ENCODE data around the gene EXD3.
"Not testable (repeated sequence)": the region's sequence is repeated elsewhere in the genome, so short reads cannot be mapped to it uniquely, and the experiment has no call there.

The EXD3 gene

DNA sequence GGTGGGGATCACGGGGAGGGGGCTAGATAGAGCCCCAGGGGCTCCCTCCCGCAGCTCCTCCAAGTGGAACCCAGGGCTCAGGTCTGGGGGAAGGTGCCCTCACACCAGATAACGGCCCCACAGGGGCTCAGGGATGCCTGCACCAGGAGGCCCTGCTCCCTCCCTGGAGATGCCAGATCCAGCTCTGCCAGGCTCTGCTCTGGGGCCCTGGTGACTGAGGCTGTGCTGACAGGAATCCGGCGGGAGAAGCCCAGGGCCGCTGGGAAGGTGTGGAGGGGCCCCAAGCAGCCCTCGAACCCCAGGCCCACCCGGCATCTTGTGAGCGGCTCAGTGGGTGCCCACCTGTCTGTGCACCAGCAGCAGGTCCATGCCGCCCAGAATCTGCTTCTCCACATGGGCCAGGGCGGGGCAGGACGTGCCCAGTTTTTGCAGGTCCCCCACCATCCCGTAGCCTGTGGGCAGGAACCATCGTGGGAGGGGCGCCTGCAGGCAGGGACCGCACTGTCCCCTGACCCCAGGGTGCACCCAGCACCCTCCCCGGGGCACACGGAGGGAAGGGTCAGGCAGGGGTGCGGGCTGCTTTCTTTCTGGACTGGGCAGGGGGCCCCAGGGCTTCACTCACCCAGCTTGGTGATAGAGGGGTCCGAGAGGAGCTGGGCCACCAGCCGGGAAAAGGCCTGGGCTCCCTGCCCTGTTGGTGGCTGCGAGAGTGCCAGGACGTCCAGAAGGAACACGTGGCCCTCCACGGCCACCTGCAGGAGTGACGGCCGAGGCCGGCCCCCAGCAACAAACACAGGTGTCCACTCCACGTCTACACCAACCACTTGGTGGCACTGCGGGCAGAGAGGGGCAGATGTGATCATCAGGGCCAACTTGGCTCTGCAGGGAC, 72.0 kb downstream of the EXD3 start:
- no peak overlapping the region for H3K4me3 ChIP-seq (ENCODE audit: low read depth, low read length)
- DNase-seq (ENCODE audit: low read depth), result no peak
- TF ChIP-seq, protein P1, sequence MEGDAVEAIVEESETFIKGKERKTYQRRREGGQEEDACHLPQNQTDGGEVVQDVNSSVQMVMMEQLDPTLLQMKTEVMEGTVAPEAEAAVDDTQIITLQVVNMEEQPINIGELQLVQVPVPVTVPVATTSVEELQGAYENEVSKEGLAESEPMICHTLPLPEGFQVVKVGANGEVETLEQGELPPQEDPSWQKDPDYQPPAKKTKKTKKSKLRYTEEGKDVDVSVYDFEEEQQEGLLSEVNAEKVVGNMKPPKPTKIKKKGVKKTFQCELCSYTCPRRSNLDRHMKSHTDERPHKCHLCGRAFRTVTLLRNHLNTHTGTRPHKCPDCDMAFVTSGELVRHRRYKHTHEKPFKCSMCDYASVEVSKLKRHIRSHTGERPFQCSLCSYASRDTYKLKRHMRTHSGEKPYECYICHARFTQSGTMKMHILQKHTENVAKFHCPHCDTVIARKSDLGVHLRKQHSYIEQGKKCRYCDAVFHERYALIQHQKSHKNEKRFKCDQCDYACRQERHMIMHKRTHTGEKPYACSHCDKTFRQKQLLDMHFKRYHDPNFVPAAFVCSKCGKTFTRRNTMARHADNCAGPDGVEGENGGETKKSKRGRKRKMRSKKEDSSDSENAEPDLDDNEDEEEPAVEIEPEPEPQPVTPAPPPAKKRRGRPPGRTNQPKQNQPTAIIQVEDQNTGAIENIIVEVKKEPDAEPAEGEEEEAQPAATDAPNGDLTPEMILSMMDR (IDR thresholded peaks at IDR 0.05; ENCODE audit: low read depth, low read length, missing control alignments), result no peak

GRCh38 chr9:137349471-137350033, 73.4 kb downstream of the EXD3 start:
- no peak for DNase-seq (ENCODE audit: low read depth)
- H3K4me3 ChIP-seq (ENCODE audit: low read depth, low read length), result no peak overlapping the region
- TF ChIP-seq, protein P1 (IDR thresholded peaks at IDR 0.05; ENCODE audit: low read depth, low read length, missing control alignments), result no peak

DNA sequence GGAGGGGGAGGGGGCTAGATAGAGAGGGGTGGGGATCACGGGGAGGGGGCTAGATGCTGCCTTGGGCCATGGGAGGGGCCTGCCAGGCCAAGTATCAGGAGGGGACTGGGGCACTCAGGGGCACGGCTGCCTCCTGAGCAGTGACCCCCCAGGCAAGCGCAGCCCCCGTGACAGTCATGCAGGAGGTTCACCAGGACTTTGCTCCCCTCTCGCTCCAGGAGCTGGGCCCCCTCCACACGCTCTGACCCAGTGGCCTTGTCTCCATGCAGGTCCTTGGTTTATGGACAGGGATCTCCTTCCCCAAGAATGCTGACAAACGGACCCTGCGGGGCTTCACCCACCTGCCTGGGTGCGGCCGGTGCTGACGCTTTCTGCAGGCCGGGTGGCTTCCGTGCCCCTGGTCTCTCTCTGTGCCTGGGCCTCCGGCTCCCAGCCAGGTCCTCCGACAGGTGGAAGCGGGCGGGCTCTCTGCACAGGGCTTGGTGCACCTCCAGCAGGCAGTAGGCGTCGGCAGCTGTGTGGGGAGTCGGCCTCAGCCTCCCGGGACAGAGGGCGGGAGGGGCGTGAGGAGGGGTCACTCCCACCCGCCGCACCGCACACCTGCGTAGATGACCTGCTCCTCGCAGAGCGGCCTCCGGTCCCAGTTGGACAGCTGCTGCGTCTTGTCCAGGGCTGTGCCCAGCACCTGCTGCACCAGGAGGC, 74.0 kb downstream of the EXD3 start:
- DNase-seq (ENCODE audit: low read depth), result no peak
- TF ChIP-seq, protein P1 (IDR thresholded peaks at IDR 0.05; ENCODE audit: low read depth, low read length, missing control alignments), result no peak
- H3K4me3 ChIP-seq (ENCODE audit: low read depth, low read length), result no peak overlapping the region

- no peak for DNase-seq (ENCODE audit: low read depth)
- no peak overlapping the region for H3K4me3 ChIP-seq (ENCODE audit: low read depth, low read length)
- TF ChIP-seq, protein P1 (IDR thresholded peaks at IDR 0.05; ENCODE audit: low read depth, low read length, missing control alignments), result no peak
Measured at GRCh38 chr9:137347928-137348327, 75.0 kb downstream of the EXD3 start.

DNA sequence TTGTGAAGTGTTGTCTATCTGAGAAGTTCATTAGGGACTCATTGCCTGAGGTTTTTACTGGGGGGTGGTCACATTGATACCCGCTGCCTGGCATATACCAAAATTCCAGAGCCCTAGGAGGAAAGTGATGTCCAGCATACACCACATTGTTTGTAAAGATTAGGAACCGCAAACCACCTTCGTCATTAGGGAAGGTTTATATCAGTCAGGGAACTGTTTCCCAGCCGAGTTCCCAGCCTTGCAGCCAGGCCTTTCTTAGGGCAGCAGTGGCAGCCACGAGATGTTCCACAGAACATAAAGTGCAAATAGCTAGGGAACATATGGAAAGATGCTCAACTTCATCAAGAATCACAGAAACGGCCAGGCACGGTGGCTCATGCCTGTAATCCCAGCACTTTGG, 80.5 kb downstream of the EXD3 start:
- TF ChIP-seq, protein P1 (IDR thresholded peaks at IDR 0.05; ENCODE audit: low read depth, low read length, missing control alignments), result no peak
- H3K4me3 ChIP-seq (ENCODE audit: low read depth, low read length), result no peak overlapping the region
- no peak for DNase-seq (ENCODE audit: low read depth)

GRCh38 chr9:137341227-137341626, 81.7 kb downstream of the EXD3 start:
- H3K4me3 ChIP-seq (ENCODE audit: low read depth, low read length), result no peak overlapping the region
- TF ChIP-seq, protein P1 (IDR thresholded peaks at IDR 0.05; ENCODE audit: low read depth, low read length, missing control alignments), result no peak
- DNase-seq (ENCODE audit: low read depth), result no peak

DNA sequence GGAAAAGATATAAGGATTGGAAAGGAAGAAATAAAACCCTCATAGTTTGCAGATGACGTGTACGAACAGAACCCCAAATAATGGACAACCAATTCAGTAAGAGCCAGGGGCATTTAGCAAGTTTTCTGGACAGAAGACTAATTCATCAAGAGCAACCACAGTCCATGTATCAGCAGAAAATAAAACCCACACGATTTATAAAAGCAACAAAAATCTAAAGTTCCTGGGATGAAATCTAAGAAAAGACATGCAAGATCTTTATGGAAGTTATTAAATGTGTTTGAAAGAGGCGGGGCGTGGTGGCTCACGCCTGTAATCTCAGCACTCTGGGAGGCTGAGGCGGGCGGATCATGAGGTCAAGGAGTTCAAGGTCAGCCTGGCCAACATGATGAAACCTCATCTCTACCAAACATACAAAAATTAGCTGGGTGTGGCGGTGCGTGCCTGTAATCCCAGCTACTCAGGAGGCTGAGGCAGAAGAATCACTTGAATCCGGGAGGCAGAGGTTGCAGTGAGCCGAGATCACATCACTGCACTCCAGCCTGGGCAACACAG, 83.0 kb downstream of the EXD3 start:
- not testable (repeated sequence) for H3K4me3 ChIP-seq (ENCODE audit: low read depth, low read length); DNase-seq (ENCODE audit: low read depth)
